Thyroid gland (tissue), 4 donors: ENCODE measurements around the gene PROZ.

Experiments
- POLR2A ChIP-seq, 2 donors: fragments of 450-650 bp; IDR thresholded peaks; one replicate each; pipeline ENCODE4 v1.6.1; 2017; ENCODE audit warnings: antibody characterized with exemption in 2 of 2, mild to moderate bottlenecking in 2 of 2, moderate library complexity in 1 of 2
- TF ChIP-seq, protein P1 (sequence below), 6 experiments: fragments of 200-600 bp in 3 of 6; fragments of 450-650 bp in 3 of 6; sonication (generic) in 3 of 6; IDR thresholded peaks; one replicate each; pipeline ENCODE4 v1.5.1; 2016 to 2019; ENCODE audit warnings: antibody characterized with exemption in 6 of 6, mild to moderate bottlenecking in 2 of 6, inconsistent platforms in 1 of 6, moderate library complexity in 1 of 6

DNA sequence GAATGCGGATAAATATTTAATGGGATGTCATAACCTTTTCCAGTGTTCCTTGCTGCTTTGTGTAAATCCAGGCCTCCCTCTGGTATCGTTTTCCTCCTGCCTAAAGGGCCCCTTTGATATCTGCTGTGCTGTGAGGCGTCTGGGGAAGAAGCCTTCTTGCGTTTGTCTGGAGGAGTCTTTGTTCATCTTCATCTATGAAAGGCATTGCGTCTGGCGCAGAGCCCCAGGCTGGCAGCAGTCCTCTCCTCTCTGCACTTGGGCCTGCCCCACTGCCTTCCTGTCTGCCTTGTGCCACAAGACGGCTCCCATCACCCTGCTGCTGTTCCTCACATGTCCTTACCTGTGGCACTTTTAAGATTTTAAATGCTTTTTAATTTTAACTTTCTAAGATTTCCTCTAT is 9.8 kb downstream of the PROZ start:
- TF ChIP-seq, protein P1, sequence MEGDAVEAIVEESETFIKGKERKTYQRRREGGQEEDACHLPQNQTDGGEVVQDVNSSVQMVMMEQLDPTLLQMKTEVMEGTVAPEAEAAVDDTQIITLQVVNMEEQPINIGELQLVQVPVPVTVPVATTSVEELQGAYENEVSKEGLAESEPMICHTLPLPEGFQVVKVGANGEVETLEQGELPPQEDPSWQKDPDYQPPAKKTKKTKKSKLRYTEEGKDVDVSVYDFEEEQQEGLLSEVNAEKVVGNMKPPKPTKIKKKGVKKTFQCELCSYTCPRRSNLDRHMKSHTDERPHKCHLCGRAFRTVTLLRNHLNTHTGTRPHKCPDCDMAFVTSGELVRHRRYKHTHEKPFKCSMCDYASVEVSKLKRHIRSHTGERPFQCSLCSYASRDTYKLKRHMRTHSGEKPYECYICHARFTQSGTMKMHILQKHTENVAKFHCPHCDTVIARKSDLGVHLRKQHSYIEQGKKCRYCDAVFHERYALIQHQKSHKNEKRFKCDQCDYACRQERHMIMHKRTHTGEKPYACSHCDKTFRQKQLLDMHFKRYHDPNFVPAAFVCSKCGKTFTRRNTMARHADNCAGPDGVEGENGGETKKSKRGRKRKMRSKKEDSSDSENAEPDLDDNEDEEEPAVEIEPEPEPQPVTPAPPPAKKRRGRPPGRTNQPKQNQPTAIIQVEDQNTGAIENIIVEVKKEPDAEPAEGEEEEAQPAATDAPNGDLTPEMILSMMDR (IDR thresholded peaks at IDR 0.05), result no peak
- TF ChIP-seq POLR2A (IDR thresholded peaks at IDR 0.05), result no peak
